SU-DHL-6 (cell line): ENCODE data around the gene ABITRAM.

Experiments used
- EZH2phosphoT487 ChIP-seq: fragments of 200-600 bp; sonication (generic), shearing (Covaris generic); conservative IDR thresholded peaks from 2 replicates; pipeline ENCODE4 v1.6.1; 2018; ENCODE audit warnings: mild to moderate bottlenecking, antibody characterized with exemption, low read length, moderate library complexity, mixed read lengths
- TF ChIP-seq, protein P1 (sequence below): fragments of 200-600 bp; sonication (generic); IDR thresholded peaks from one replicate; pipeline ENCODE4 v1.5.1; 2017; ENCODE audit warnings: antibody characterized with exemption, mild to moderate bottlenecking, low read length, moderate library complexity; ENCODE audit not compliant: insufficient read depth, poor library complexity, severe bottlenecking

DNA sequence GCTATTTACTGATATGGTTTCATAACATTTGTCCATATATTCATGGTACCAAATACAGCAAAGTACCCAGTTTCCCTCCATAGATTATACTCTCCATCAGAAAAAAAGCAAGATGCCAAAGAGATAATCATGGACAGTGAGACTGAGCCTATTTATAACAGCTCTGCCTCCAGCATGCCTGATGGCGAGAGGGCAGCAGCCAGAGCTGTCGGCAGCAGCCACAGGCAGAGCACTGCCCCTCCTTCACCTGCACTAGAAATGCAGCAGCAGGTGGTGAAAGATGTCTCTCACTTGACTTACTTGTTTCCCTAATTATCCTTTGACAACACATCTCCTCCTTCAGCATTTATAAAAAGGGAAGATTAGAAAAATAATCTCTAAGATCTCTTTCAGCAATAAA, 46.7 kb downstream of the ABITRAM start:
- TF ChIP-seq, protein P1, sequence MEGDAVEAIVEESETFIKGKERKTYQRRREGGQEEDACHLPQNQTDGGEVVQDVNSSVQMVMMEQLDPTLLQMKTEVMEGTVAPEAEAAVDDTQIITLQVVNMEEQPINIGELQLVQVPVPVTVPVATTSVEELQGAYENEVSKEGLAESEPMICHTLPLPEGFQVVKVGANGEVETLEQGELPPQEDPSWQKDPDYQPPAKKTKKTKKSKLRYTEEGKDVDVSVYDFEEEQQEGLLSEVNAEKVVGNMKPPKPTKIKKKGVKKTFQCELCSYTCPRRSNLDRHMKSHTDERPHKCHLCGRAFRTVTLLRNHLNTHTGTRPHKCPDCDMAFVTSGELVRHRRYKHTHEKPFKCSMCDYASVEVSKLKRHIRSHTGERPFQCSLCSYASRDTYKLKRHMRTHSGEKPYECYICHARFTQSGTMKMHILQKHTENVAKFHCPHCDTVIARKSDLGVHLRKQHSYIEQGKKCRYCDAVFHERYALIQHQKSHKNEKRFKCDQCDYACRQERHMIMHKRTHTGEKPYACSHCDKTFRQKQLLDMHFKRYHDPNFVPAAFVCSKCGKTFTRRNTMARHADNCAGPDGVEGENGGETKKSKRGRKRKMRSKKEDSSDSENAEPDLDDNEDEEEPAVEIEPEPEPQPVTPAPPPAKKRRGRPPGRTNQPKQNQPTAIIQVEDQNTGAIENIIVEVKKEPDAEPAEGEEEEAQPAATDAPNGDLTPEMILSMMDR: no peak
- no peak for TF ChIP-seq EZH2phosphoT487
